GM12801 (cell line): ENCODE results near the gene PABPN1L.

Experiments used
- CTCF ChIP-seq: IDR thresholded peaks from one replicate; pipeline ENCODE4 v1.5.1; 2011; ENCODE audit warnings: control low read depth; ENCODE audit not compliant: insufficient read length; ENCODE audit errors: extremely low read depth

The PABPN1L gene

GRCh38 chr16:88911136-88911945, 44.9 kb upstream of the PABPN1L start:
- no peak for TF ChIP-seq CTCF

- no peak for TF ChIP-seq CTCF
Measured at GRCh38 chr16:88910284-88911135, 44.0 kb upstream of the PABPN1L start.

GRCh38 chr16:88909431-88910210, 43.2 kb upstream of the PABPN1L start:
- no peak for TF ChIP-seq CTCF

- TF ChIP-seq CTCF: no peak
Measured at GRCh38 chr16:88908307-88908706, 41.8 kb upstream of the PABPN1L start.

- no peak for TF ChIP-seq CTCF
Measured at GRCh38 chr16:88907768-88908167, 41.3 kb upstream of the PABPN1L start.

- no peak for TF ChIP-seq CTCF
Measured at GRCh38 chr16:88906535-88907105, 40.2 kb upstream of the PABPN1L start.
